NCI-H1694 treated with DMSO at 0.1 percent for 48 hours (cell line): ENCODE results near the gene PDE6B.
"Not testable (repeated sequence)": the region's sequence is repeated elsewhere in the genome, so short reads cannot be mapped to it uniquely, and the experiment has no call there.

ENCODE experiments used
- DNase-seq: peaks from one replicate; lab custom pipeline; 2025; lab: John Stamatoyannopoulos, UW

PDE6B gene

DNA sequence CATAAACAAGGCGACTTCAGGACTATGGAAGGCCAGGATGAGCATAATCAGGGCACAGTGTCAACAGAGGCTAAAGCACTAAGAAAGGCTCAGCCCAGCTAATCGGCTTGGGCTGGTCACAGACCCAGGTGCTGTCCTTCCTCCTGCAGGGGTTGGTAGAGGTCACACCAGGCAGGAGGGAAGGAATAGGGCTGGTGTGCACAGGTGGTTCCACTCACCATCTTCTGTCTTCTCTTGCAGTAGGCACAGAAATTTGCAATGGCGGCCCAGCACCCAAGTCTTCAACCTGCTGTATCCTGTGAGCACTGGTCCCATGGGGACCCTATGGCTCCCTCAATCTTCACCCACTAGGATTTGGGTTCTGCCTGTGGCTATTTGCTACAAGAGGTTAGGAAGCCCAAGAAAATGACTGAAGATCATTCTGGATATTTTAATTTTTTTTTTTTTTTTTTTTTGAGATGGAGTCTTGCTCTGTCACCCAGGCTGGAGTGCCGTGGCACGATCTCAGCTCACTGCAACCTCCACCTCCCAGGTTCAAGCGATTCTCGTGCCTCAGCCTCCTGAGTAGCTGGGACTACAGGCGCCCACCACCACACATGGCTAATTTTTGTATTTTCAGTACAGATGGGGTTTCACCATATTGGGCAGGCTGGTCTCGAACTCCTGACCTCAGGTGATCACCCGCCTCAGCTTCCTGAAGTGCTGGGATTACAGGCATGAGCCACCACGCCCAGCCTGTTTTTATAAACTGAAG is 44.6 kb downstream of the PDE6B start:
- DNase-seq, result not testable (repeated sequence)

DNA sequence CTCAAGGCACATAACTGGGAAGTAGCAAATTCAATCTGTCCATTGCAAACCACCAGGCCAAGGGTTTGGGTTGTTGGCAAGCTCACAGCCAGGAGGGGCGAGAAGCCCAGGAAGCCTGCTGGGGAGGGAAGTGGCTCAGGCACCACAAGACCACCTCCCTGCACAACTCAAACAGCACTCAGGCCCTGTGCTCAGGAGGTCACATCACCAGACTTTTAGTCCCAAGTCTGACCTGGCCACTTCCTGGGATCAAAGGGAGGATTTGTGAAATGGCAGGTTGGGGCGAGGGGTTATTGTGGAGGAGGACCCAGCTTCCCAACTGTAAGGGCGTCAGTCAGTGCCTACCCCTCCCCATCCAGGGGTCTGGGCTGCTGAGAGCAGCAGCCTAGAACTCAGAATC is 46.4 kb downstream of the PDE6B start:
- DNase-seq, result no peak

DNA sequence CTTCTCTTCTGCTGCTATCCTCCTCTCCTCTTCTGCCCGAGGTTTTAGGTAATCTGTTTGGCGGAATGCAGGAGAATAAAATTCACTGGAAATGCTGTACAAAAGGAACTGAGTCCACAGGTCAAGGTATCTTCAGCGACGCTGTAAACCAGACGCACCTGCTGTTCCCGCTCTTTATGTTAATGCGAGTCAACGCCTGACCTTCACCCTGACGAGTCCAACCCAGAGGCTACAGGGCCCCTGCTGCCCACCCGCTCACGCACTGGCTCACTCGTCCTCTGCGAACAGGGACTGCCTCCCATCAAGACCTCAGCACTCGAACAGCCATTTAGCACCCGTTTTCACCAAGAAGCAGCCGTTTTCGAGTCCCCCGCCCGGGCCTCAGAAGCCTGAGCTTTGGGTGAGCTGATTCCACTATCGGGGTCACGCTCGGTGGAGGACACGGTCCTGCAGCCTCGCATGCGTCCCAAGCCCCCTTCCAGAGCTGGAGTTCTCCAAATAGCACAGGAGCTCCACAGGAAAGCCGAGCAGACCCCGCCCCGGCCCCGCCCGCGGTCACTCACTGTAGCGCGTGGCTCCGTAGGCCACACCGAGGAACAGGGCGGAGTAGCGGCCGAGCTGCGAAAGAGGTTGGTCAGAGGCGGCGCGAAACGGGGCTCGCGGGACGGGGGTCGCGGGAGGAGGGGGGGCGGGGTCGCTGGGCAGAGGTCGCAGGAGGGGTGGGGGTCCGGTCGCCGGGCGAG is 48.1 kb downstream of the PDE6B start:
- DNase-seq, result no peak

DNA sequence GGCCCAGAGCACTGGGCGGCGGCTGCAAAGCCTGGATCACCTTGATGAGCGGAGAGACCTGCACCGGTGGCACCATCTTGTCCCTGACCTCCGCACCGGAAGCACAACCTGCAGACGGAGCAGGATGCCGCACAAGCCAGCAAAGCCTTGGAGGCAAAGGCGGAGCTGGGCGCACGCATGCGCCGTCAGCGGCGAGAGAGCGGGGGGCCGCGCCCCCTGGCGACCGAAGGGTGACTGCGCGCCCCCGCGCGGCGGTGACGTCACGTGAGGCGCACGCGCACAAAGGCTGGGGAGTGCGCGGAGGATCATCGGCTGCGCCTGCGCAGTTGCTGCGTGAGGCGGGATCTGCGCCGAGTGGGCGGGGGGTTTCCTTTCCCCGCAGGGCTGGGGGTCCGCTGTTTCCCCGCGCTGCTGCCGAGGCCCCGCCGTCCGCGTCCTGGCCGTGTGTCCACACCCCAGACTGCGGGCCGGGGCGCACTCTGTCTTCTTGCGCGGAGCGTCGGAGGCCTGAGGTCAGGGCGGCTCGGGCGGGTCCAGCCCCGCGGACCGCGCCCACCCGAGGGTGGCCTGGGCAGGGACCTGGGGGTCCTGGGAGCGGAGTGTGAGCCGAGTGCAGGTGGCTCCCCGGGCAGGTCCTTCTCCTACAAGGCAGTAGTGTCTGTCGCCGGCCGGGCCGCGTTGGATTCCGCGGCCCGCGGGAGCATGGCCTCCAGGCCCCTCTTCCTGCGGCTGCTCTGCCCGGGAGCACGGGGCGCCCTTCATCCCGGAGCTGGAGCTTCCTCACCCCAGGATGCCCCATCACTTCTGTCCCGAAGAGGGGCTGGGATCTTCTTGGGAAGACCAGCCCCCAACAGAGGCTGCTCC is 49.0 kb downstream of the PDE6B start, which contains the start of the genes ATP5ME and MYL5:
ATP5ME (minus strand) TSS at position 105 of the 864 bp plus-strand sequence; CDS start at position 76, 29 bp downstream.
MYL5 (plus strand) TSS at position 371 of the 864 bp plus-strand sequence. CDS start 3,485 bp downstream, outside the sequence.
- DNase-seq, result peak; percentile 86

DNA sequence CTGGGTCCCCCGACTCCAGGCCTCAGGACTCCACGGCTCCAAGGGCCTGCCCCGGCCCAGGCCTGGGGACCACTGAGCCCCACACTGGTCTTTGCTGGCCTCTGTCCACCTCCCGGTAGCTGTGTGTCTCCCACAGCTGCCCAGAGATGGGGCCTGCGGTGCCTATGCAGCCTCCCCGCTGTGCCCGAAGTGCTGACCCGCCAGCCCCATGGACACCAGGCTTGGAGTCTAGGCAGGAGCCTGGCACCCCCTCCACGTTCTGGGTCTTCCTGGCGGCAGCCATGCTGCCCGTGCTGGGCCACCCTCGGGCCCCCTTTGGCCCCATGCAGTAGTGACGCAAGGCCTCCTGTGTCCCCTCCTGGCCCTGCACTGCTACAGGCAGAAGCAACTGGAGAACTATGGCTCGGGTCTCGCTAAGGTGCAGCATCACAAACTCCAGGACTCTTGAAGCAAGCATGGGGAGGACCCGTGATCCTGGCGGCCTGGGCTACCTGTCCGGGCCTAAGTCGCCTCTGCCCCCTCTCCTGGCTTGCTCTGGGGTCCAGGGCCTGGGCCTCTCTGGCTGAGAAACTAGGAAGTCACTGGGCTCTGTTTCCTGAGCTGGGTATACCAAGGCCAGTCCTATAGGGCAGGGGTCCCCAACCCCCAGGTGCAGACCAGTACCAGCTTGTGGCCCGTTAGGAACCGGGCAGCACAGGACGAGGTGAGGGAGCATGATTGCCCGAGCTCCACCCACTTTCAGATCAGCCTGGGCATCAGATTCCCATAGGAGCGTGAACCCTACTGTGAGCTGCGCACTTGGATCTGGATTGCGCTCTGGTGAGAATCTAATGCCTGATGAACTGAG is 49.9 kb downstream of the PDE6B start:
- no peak for DNase-seq

DNA sequence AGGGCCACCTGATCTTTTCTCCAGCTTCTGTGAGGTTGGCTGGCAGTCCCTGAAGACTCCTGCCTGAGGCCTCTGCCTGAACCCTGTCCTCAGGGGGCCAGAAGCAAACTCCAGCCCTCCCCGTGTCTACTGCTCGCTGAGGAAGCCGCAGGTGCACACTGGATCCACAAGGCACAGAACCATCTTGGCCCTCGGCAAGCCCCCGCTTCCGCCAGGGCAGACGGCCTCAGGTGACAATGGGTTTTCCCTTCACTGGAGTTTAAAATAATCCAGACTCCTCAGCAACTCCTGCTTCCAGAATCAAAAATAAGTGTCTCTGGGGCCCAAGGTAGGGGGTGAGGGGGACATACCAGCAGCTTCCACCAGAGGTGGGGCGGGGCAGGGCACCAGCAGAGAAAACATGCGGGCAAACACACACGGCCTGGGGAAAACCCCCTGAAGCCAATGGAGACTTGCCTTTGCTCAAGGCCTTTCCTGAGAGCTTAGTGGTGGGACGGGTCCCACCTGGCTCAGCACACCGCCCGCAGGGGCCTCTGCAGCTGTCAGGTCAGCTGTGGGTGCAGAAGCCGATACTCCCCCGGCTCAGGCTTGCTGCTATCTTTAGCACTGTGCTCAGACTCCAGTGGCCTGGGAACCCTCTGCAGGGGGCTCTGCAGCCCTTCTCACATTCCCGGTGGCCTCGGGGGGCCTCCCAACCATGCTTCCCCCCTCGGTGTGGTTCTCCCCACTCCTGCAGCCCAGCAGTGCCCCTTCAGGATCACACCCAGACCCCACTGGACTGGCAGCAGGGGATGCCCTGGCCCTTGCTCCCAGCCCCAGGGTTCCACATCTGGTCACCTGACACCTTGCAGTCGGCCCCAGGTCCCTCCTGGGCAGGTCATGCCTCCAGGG is 50.9 kb downstream of the PDE6B start:
- no peak for DNase-seq

DNA sequence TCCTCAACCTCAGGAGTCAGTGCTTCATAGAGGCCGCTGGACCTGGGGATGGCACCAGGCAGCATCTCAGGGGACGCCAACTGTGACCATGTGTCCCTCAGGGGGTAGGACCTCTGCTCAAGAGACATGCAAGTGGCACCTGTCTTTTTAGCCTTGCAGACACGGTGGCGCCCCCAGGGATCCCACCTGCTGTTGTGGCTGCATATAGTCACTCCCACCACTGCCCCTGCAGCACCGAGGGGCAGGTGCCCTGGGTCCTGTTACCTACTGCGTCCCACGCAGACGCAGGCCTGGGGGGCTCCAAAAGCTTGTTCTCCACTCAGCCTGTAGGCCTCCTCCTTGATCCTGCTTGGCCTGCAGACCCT is 51.5 kb downstream of the PDE6B start:
- no peak for DNase-seq

DNA sequence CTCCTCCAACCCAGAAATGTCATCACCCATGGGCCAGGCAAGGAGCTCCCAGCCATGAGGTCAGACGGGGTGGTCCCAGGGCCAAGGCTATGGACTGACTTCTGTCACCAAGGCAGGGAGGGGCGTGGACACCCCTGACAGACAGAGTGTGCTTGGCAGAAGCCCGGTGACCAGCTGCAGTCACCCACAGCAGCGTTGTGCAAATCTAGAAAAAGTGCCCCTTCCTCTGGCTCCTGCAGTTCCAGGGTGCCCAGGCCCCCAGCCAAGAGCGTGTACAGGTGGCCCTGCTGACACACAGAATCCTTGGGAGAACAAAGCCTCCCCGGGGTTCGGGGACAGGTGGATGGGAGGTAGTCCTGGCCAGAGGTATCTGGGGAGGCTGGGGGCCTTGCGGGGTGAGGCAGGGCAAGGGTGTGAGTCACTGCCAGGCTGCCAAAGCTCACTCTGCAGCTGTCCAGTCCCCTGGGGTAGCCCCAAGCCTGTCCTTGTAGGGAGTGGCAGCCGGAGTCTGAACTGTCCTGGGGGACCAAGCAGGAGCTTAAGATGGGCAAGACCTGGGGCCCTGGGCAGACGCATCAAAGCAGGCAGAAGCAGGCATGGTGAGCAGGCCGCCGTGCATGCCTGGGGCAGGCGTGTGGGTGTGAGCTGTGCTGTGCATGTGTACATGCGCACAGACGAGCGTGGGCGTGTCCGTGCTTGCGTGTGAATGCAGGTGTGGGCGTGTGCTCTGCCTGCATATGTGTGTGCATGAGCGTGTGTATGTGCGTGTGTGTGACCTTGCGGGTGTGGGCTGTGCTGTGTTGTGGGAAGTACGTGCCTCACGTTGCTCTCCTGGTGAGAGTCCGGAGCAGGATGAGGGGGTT is 52.3 kb downstream of the PDE6B start:
- DNase-seq, result no peak

DNA sequence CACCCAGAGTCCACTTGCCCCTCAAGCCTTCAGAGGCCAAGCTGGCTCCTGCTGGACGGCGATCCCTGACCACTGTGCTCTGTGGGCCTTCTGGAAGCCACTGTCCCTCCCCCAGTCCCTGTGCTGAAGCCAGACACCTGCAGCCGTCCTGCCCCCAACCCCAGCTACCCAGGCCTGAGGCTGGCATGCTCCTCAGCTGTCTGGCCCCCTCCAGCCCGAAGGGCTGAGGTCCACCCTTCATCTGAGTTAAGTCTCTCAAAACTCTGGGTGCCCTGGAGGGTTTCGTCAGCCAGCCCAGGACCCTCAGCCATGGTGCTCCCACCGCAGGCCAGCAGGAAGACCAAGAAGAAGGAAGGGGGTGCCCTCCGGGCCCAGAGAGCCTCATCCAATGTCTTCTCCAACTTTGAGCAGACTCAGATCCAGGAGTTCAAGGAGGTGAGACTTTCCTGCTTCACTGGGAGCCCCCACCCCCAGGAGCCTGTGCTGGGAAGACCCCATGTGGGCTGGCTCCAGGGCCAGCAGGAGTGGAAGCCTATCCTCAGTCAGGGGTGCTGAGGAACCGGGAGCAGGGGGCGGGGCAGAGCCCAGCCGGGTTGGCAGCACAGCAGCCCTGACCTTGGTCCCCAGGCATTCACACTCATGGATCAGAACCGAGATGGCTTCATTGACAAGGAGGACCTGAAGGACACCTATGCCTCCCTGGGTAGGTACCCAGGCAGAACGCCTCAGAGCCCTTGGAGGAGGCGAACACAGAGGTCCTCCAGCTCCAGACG is 53.1 kb downstream of the PDE6B start:
- DNase-seq, result no peak

DNA sequence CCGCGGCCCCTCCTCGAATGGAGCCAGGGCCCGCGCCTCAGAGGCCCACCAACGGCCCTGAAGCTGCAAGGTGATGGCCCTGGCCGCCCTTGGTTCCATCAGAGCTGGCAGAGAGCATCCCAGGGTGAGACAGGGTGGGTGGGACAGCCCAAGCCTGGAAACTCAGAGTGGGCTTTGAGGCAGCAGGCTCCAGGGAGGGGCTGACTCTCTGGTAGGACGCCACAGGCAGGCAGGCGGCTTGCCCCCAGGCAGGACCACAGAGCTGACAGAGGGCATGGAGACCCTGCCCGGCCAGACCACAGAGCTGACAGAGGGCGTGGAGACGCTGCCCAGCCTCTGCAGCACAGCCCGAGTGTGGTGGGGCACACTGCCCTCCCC is 53.7 kb downstream of the PDE6B start:
- no peak for DNase-seq

DNA sequence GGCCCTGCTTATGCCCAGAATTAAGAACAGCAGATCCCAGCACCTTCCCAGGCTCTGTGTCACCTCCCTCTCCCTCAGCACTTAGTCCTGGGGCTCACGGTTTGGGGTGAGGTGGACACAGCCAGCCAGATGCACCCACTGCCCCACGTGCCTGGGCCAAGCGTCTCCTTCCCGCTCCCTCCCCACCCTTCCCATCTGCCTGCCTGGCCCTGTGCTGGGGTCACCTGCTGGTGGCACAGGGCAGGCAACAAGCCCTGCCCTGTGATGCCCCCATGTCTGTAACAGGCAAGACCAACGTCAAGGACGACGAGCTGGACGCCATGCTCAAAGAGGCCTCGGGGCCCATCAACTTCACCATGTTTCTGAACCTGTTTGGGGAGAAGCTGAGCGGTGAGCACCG is 54.3 kb downstream of the PDE6B start:
- no peak for DNase-seq

DNA sequence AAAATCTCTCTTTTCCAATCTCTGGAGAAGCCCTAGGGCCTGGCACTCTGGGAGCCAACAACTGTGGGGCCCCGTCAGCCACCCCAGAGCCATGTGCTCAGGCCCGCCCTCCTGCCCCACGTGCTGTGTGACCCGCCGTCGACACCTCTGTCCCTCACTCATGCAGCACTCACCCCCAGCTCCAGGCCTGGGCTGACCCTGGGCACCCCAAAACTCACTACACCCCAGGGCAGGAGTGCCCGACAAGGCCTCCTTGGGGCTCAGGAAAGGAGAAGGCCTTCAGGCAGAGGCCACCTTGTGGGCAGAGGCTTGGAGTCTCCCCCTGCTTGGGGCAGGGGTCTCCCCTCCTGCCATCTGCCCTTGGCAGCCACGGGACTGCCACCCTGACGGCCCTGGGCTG is 54.7 kb downstream of the PDE6B start:
- DNase-seq, result no peak

DNA sequence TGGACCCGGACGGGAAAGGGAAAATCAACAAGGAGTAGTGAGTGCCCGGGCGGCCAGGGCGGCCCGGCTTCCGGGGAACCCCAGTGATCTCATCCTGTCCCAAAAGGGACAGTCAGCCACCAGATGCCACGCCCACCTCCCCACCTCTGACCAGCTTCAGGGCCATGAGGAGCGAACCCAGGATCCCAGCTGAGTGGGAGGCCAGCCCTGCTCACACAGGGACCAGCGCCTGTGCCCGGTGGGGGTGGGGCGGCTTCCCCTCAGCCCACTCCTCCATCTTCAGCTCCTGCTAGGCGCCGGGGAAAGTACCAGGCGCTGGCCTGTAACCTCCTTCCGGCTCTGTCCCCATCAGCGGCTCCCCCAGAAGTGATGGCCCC is 55.2 kb downstream of the PDE6B start:
- no peak for DNase-seq

DNA sequence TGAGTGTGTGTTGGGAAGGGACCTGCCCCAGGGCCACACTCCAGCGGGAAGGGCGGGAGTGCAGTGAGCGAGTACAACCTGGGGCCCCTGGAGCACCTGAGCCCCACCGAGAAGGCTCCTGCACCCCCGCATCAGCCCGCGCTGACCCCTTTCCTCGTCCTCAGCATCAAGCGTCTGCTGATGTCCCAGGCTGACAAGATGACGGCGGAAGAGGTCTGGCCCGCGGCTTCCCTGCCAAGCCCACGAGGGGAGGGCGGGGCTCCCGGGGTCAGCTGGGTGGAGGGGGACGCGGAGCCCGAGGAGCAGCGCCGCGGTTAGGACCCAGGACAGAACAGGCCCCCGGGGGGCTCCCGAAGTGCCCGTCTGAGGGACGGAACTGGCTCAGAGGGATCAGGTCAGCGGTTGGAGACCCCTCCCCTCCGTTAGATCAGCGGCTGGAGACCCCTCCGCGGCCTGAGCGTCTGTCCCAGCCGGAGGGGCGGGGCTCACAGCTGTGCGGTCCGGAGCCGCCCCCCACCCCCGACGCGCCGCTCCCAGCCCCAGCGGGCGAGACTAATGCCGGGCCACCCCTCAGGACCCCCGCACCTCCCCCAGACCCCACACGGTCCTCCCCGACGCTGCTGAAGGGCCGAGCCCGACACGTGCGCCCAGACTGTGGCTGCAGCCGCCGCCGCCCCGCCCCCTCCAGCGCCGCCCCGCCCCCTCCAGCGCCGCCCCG is 55.7 kb downstream of the PDE6B start:
- no peak for DNase-seq

DNA sequence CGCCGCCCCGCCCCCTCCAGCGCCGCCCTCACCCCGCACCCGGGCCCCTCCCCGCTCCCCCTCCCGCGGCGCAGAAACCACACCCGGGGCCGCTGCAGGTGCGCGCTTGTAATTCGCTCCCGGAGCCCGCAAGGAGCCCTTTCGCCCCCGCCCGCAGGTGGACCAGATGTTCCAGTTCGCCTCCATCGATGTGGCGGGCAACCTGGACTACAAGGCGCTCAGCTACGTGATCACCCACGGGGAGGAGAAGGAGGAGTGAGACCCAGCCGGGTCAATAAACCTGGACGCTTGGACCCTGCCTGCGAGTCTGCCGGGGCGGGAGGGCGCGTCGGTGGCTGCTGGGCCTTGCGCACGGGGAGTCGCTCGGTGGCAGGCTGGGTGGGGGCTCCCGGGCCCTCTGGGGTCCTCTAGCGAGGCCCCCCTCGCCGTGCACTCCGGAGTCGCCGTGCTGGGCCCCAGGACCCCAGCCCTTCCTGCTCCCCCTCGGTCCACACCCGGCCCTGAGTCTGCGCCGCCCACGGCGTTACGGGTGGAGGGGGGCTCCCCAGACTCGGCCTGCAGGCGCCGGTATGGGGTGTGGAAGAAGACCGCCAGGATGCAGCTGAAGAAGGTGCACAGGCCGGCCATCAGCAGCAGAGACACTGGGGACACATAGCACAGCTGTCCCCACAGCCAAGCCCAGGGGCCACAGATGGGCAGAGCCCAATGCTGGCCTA is 56.5 kb downstream of the PDE6B start:
- no peak for DNase-seq

DNA sequence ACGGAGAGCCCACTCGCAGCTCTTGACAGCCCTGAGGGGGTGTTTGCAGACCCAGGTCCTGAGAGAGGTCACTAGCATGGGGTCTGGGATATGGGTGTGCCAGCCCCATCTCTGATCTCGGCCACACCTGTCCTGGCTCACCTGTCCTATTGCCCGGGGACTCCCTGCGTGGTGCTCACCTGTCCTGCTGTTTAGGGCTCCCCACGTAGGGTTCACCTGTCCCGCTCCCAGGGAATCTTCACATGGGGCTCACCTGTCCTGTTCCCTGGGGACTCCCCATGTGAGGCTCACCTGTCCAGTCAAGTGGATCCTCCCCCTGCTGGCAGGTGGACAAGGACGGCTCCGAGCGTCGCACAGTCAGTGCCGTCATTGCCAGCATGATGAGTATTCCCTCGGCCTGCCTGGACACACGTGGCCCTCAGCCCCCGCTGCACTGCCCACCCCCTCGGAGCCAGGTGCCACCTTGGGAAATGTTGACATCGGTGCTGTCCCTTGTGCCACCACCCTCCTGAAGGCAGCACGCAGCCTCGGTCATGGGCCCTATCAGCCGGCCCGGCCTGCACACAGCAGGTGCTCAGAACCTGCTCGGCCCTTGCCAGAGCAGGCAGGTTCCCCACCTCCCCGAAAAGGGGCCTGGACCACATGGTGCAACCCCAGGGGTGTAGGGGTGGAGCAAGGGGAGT is 57.3 kb downstream of the PDE6B start:
- no peak for DNase-seq
